Erythroblast (primary cell): ENCODE data around the gene CALN1.

Experiments used
- GATA1 ChIP-seq: IDR thresholded peaks from 2 replicates; pipeline ENCODE4 v1.6.1; 2011; ENCODE audit warnings: low read depth, mild to moderate bottlenecking, control low read depth, low read length, moderate library complexity
- POLR2A ChIP-seq: IDR thresholded peaks from 2 replicates; pipeline ENCODE4 v1.6.1; 2011; ENCODE audit warnings: mild to moderate bottlenecking, low read length

- TF ChIP-seq POLR2A, result no peak
- TF ChIP-seq GATA1, result no peak
These were observed 201.0 kb downstream of the CALN1 start for GRCh38 chr7:72211175-72211574.
